SK-N-MC (cell line): ENCODE measurements around the gene ZNF268.

Experiments used
- EZH2 ChIP-seq: fragments of 200-600 bp; sonication (generic); IDR thresholded peaks from one replicate; pipeline ENCODE4 v1.6.1; 2017; ENCODE audit warnings: antibody characterized with exemption
- POLR2AphosphoS5 ChIP-seq: IDR thresholded peaks from 2 replicates; pipeline ENCODE4 v1.6.1; 2012; ENCODE audit warnings: mild to moderate bottlenecking, low read depth, low read length, borderline replicate concordance

DNA sequence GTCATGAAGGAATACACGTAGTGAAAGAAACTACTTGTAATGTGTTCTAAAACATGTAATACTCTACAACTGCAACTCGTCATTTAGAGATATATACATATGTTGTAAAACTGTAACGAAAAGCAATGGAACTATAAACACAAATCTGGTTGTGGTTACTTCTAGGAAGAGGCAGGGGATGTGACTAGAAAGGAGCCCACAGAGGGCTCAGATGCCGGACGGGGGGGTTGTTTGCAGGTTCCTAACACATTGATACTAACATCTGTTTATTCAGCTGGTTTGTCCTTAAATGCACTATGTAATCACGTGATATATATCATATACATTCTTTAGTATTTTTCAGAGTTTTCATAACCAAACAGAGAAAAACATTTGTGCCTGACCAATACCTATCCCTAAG, 70.4 kb downstream of the ZNF268 start:
- no peak for TF ChIP-seq EZH2
- TF ChIP-seq POLR2AphosphoS5, result no peak
